Ascending aorta (tissue), 2 donors: Measurements from ENCODE around the gene CDC14C. TPM values are rescaled to one million over a fixed set of nuclear protein-coding genes. Genes with fewer than 3 reads are reported as not detected.

Source experiments
- DNase-seq, 2 donors: peaks; one replicate each; pipeline ENCODE4 v3.0.0-alpha.2; 2019; ENCODE audit warnings: low spot score in 2 of 2
- H3K27ac ChIP-seq, 2 donors: fragments of 200-600 bp; sonication (generic); one replicate each; pipeline ENCODE4 v1.5.1; 2016 to 2017; ENCODE audit warnings: mild to moderate bottlenecking in 1 of 2
- H3K27me3 ChIP-seq: fragments of 200-600 bp; sonication (generic); one replicate; pipeline ENCODE4 v1.5.1; 2017
- H3K36me3 ChIP-seq, 2 donors: fragments of 200-600 bp; sonication (generic); one replicate each; pipeline ENCODE4 v1.5.1; 2016
- H3K4me1 ChIP-seq, 2 donors: fragments of 200-600 bp; sonication (generic); one replicate each; pipeline ENCODE4 v1.5.1; 2016 to 2017; ENCODE audit warnings: mild to moderate bottlenecking in 1 of 2
- H3K4me3 ChIP-seq, 2 donors: fragments of 200-600 bp; sonication (generic); one replicate each; pipeline ENCODE4 v1.5.1; 2016 to 2017; ENCODE audit warnings: mild to moderate bottlenecking in 1 of 2
- H3K9me3 ChIP-seq, 2 donors: fragments of 200-600 bp; sonication (generic); one replicate each; pipeline ENCODE4 v1.5.1; 2016
- intact Hi-C: fragments of 100-400 bp; cut with DNase I; formaldehyde crosslinking; loops from one replicate; pipeline ENCODE4 v1.15.1; 2023
- total RNA-seq: library from RNA; depleted of rRNA; stranded (reverse); fragments of >200 nt; gene quantifications from one replicate; pipeline ENCODE4 v1.1.0, GENCODE V29; 2016
- TF ChIP-seq, protein P1 (sequence below), 3 experiments: fragments of 200-600 bp in 2 of 3; fragments of 450-650 bp in 1 of 3; sonication (generic) in 2 of 3; IDR thresholded peaks; one replicate each; pipeline ENCODE4 v1.5.1; 2016 to 2019; ENCODE audit warnings: antibody characterized with exemption in 3 of 3, mild to moderate bottlenecking in 1 of 3, moderate library complexity in 1 of 3

CDC14C gene
- total RNA-seq: not detected

DNA sequence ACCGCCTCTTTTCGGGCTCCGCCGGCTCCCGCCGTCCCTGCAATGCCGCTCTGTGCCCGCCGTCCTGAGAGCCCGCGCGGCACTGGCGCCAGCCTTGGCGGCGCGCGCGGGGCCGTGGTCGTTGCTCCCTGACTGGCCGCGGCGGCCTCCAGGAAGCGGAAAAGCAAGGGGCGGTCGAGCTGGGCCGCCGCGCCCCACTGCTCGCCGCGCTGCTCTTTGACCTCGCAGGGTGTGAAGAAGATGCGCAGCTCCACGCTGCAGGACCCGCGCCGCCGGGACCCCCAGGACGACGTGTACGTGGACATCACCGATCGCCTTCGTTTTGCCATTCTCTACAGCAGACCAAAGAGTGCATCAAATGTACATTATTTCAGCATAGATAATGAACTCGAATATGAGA lies at the start of gene CDC14C:
Gene CDC14C (plus strand): TSS at position 115 of the 400 bp plus-strand sequence. CDS start 126 bp downstream, at position 241.
- no peaks in the 10 kb centered on the region for H3K9me3 ChIP-seq
- TF ChIP-seq, protein P1, sequence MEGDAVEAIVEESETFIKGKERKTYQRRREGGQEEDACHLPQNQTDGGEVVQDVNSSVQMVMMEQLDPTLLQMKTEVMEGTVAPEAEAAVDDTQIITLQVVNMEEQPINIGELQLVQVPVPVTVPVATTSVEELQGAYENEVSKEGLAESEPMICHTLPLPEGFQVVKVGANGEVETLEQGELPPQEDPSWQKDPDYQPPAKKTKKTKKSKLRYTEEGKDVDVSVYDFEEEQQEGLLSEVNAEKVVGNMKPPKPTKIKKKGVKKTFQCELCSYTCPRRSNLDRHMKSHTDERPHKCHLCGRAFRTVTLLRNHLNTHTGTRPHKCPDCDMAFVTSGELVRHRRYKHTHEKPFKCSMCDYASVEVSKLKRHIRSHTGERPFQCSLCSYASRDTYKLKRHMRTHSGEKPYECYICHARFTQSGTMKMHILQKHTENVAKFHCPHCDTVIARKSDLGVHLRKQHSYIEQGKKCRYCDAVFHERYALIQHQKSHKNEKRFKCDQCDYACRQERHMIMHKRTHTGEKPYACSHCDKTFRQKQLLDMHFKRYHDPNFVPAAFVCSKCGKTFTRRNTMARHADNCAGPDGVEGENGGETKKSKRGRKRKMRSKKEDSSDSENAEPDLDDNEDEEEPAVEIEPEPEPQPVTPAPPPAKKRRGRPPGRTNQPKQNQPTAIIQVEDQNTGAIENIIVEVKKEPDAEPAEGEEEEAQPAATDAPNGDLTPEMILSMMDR (IDR thresholded peaks at IDR 0.05): no peak
- intact Hi-C loops: no loop called here
- no peaks in the 10 kb centered on the region for H3K4me1 ChIP-seq
- H3K27me3 ChIP-seq: no peaks in the 10 kb centered on the region
- DNase-seq: no peak
- no peaks in the 10 kb centered on the region for H3K36me3 ChIP-seq
- H3K4me3 ChIP-seq: no peak within 1 kb of the TSS
- H3K27ac ChIP-seq: no peak within 1 kb of the TSS

DNA sequence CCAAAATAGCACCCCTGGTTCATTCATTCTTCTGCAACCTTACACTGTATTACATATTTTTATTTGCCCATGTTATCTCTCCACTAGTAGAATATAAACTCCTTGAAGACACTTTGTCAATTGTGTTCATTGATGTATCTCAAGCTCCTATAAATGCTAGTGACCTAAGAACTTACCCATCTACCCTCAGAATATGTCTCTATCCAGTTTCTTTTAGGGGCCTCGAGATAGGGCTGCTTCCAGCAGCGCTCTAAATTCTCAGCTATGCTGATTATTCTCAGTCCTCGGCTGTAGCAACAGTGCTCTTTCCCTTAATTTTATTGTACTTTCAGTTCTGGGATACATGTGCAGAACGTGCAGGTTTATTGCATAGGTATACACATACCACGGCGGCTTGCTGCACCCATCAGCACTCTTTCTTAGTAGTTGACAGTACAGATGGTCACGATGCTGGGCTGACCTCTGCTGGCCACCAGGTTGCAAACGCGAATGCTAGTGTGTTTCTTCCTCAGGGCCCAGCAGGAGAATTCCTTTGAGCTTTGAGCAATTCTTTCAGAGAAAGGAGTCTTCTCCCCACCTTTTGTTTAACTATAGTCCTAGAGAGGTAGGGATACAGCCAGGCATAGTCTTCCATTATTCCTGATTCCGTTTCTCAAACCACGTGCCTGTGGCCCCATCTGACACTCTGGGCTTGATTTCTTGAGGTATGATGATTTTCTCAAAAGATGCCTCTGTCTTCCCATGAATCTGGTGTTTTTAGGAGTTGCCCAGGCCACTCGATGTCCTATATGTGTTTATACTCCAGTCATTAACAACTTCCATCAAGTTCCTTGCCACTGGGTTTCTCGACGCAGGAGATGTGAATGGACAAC lies 49.1 kb upstream of the CDC14C start:
- TF ChIP-seq, protein P1 (IDR thresholded peaks at IDR 0.05): no peak
- H3K9me3 ChIP-seq: no peaks in the 10 kb centered on the region
- no peak overlapping the region for H3K4me3 ChIP-seq
- no peaks in the 10 kb centered on the region for H3K27me3 ChIP-seq
- no peak for DNase-seq
- no peaks in the 10 kb centered on the region for H3K4me1 ChIP-seq
- no peaks in the 10 kb centered on the region for H3K36me3 ChIP-seq
- H3K27ac ChIP-seq: no peak overlapping the region
- intact Hi-C loops: no loop called here

DNA sequence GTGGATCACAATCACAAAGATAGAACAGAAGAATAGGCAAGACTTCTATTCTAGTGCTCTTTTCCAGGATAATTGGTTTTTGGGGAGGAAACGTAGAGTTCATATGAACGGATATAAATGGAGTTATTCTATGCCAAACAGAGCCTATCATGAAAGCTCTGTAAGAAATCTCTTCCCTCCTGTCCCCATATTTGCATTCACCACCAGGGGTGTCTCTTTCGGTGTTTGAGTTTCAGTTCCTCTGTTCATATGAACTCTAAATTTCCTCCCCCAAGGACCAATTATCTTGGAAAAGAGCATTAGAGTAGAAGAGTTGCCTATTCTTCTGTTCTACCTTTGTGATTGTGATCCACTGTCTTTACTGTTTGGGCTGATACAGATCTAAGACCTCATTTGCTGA lies 48.3 kb upstream of the CDC14C start:
- H3K27ac ChIP-seq: no peak overlapping the region
- intact Hi-C loops: no loop called here
- no peaks in the 10 kb centered on the region for H3K36me3 ChIP-seq
- H3K4me3 ChIP-seq: no peak overlapping the region
- no peaks in the 10 kb centered on the region for H3K9me3 ChIP-seq
- DNase-seq: no peak
- TF ChIP-seq, protein P1 (IDR thresholded peaks at IDR 0.05): no peak
- H3K4me1 ChIP-seq: no peaks in the 10 kb centered on the region
- no peaks in the 10 kb centered on the region for H3K27me3 ChIP-seq

DNA sequence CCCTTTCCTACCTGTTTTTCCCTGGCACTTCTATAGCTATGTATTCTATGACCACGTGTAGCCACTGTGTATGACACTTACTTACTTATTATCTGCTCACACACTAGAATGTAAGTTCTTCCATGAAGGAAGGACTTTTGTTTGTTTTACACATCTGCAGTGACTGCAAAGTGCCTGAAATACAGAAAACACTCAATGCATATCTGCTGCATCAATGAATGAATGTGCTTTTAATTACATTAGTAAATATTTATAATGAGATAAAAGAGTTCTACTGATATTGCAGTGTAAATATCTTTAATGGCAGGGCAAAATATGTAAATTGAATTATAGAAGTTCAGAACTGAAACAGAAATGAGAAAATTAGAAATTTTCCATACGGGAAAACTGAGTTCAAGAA lies 43.5 kb upstream of the CDC14C start:
- H3K4me3 ChIP-seq: no peak overlapping the region
- H3K27me3 ChIP-seq: no peaks in the 10 kb centered on the region
- H3K9me3 ChIP-seq: no peaks in the 10 kb centered on the region
- no peaks in the 10 kb centered on the region for H3K4me1 ChIP-seq
- H3K36me3 ChIP-seq: no peaks in the 10 kb centered on the region
- no peak for DNase-seq
- no peak overlapping the region for H3K27ac ChIP-seq
- intact Hi-C loops: no loop called here
- TF ChIP-seq, protein P1 (IDR thresholded peaks at IDR 0.05): no peak

DNA sequence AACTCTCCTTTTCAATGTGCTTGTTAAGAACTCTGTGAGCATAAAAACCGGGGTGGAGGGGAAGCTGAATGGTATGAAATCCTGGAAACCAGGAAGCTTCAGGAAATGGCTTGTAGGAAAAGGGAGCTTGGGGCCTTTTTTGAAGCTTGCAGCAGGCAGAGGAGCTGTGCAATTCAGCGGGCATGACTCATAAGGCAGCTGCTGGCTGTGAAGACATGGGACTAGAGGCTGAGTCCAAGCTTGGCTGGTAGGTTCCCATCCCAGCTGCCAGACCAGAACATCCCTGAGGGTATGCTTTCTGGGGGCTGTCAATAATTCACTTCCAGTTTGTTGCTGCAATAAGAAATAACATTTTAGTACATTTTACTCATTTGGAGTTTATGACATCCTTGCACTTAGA lies 36.8 kb upstream of the CDC14C start:
- TF ChIP-seq, protein P1 (IDR thresholded peaks at IDR 0.05): no peak
- no peak overlapping the region for H3K27ac ChIP-seq
- no peaks in the 10 kb centered on the region for H3K36me3 ChIP-seq
- no peak for DNase-seq
- no peak overlapping the region for H3K4me3 ChIP-seq
- peaks cover 0 to 5% of the 10 kb centered on the region in 2 donors for H3K9me3 ChIP-seq
- H3K27me3 ChIP-seq: no peaks in the 10 kb centered on the region
- H3K4me1 ChIP-seq: no peaks in the 10 kb centered on the region
- intact Hi-C loops: no loop called here
